Jurkat, Clone E6-1 (cell line): Measurements from ENCODE around the gene ESPNL. TPM values are rescaled to one million over a fixed set of nuclear protein-coding genes. Genes with fewer than 3 reads are reported as not detected.
"Not testable (repeated sequence)": the region's sequence is repeated elsewhere in the genome, so short reads cannot be mapped to it uniquely, and the experiment has no call there.

Experiments used
- DNase-seq: peaks from one replicate; pipeline ENCODE4 v3.0.0-alpha.2; 2011; ENCODE audit warnings: low read depth, low spot score
- H3K4me3 ChIP-seq: 2 replicates; pipeline ENCODE4 v1.5.1; 2011; ENCODE audit warnings: mild to moderate bottlenecking, low read length, control low read depth, moderate library complexity
- polyA plus RNA-seq: library from polyadenylated mRNA; unstranded; fragments of >200 nt; gene quantifications from one replicate; pipeline ENCODE4 v1.2.1, GENCODE V29; 2012; ENCODE audit warnings: missing spikeins; ENCODE audit not compliant: insufficient read length, insufficient read depth

Gene ESPNL, protein sequence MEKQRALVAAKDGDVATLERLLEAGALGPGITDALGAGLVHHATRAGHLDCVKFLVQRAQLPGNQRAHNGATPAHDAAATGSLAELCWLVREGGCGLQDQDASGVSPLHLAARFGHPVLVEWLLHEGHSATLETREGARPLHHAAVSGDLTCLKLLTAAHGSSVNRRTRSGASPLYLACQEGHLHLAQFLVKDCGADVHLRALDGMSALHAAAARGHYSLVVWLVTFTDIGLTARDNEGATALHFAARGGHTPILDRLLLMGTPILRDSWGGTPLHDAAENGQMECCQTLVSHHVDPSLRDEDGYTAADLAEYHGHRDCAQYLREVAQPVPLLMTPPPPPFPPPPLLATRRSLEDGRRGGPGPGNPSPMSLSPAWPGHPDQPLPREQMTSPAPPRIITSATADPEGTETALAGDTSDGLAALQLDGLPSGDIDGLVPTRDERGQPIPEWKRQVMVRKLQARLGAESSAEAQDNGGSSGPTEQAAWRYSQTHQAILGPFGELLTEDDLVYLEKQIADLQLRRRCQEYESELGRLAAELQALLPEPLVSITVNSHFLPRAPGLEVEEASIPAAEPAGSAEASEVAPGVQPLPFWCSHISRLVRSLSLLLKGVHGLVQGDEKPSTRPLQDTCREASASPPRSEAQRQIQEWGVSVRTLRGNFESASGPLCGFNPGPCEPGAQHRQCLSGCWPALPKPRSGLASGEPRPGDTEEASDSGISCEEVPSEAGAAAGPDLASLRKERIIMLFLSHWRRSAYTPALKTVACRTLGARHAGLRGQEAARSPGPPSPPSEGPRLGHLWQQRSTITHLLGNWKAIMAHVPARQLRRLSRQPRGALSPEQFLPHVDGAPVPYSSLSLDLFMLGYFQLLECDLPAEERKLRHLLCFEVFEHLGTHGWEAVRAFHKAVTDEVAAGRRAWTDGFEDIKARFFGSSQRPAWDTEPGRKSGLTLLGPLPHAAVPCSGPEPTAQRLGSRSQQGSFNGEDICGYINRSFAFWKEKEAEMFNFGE
- 1.1 TPM for polyA plus RNA-seq

DNA sequence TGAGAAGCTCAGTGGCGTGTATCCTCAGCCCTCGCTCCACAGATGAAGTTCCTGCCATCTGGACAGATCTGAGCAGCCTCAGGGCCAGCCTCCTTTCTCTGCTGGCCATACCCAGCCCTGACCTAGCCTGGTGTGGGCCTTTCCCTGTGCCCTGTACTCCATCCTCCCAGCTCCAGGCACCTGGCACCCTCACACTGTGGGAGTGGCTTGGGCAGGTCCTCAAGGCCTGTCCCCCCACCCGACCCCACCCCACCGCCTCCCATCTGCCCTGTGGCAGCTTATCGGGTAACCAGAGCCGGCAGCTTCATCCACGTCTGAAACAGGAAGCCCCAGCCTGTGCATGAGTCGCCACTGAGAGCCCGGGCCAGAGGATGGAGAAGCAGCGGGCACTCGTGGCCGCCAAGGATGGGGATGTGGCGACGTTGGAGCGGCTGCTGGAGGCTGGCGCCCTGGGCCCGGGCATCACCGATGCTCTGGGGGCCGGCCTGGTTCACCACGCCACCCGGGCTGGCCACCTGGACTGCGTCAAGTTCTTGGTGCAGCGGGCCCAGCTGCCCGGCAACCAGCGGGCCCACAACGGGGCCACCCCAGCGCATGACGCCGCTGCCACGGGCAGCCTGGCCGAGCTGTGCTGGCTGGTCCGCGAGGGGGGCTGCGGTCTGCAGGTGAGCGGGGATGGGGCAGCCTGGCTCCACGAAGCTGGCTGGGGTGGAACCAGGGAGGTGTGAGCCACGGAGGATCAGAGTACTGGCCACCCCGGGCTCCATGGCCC, at the start of gene ESPNL:
Gene ESPNL, plus strand, starts transcription at position 292 of the 772 bp plus-strand sequence. Its CDS starts 80 bp downstream, at position 372.
- no peak for DNase-seq
- no peak within 1 kb of the TSS for H3K4me3 ChIP-seq

- no peak for DNase-seq
- no peak overlapping the region for H3K4me3 ChIP-seq
These were observed 46.9 kb upstream of the ESPNL start for GRCh38 chr2:238053191-238053776.

DNA sequence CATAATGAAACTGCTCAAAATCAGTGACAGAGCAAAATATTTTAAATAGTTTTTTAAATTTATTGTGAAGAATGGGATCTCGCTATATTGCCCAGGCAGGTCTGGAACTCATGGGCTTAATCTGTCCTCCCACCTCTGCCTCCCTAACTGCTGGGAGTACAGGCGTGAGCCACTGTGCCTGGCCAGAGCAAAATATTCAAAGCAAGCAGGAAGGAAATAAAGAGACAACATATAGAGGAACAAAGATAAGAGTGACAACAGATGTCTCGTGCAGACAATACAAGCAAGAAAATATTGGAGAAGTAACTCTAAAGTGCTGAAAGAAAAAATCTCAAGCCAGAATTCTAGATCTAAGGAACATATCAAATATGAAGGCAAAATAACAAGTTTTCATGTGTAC, 44.3 kb upstream of the ESPNL start:
- no peak overlapping the region for H3K4me3 ChIP-seq
- DNase-seq: no peak

DNA sequence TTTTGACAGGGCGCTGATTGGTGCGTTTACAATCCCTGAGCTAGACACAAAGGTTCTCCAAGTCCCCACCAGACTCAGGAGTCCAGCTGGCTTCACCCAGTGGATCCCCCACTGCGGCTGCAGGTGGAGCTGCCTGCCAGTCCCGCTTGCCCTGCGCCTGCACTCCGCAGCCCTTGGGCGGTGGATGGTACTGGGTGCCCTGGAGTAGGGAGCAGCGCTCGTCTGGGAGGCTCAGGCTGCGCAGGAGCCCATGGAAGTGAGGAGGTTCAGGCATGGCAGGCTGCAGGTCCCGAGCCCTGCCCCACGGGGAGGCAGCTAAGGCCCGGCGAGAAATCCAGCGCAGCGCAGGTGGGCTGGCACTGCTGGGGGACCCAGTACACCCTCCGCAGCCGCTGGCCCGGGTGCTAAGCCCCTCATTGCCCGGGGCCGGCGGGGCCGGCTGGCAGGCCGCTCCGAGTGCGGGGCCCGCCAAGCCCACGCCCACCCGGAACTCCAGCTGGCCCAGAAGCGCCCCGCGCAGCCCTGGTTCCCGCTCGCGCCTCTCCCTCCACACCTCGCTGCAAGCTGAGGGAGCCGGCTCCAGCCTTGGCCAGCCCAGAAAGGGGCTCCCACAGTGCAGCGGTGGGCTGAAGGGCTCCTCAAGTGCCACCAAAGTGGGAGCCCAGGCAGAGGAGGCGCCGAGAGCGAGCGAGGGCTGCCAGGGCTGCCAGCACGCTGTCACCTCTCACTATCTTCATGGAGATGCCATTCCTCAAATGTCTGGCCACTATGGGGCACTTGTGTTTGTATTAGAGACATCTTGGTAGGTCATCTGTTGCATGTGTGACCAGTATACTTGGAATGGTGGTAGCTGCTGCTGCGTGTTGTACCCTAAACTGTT, 42.2 kb upstream of the ESPNL start:
- not testable (repeated sequence) for H3K4me3 ChIP-seq, DNase-seq

- peak overlapping the region; percentile 76 for H3K4me3 ChIP-seq
- no peak for DNase-seq
These were observed 40.6 kb upstream of the ESPNL start for GRCh38 chr2:238059505-238059904.

- peak overlapping the region; percentile 76 for H3K4me3 ChIP-seq
- DNase-seq: no peak
These were observed 40.0 kb upstream of the ESPNL start for GRCh38 chr2:238060096-238060541.

GRCh38 chr2:238060542-238061314, 39.4 kb upstream of the ESPNL start, which contains the start of gene SCLY:
TSS of gene SCLY (plus strand) at chr2:238061001. CDS start at chr2:238061055, 54 bp downstream.
- DNase-seq: peak; percentile 95
- H3K4me3 ChIP-seq: peak within 1 kb of the TSS; percentile 90

GRCh38 chr2:238061315-238062202, 38.6 kb upstream of the ESPNL start:
- H3K4me3 ChIP-seq: peak overlapping the region; percentile 90
- peak; percentile 38 for DNase-seq

- DNase-seq: no peak
- H3K4me3 ChIP-seq: no peak overlapping the region
These were observed 36.5 kb upstream of the ESPNL start for GRCh38 chr2:238063414-238064189.

GRCh38 chr2:238064376-238064775, 35.8 kb upstream of the ESPNL start:
- no peak for DNase-seq
- no peak overlapping the region for H3K4me3 ChIP-seq

- no peak for DNase-seq
- H3K4me3 ChIP-seq: no peak overlapping the region
These were observed 34.9 kb upstream of the ESPNL start for GRCh38 chr2:238065071-238065846.

DNA sequence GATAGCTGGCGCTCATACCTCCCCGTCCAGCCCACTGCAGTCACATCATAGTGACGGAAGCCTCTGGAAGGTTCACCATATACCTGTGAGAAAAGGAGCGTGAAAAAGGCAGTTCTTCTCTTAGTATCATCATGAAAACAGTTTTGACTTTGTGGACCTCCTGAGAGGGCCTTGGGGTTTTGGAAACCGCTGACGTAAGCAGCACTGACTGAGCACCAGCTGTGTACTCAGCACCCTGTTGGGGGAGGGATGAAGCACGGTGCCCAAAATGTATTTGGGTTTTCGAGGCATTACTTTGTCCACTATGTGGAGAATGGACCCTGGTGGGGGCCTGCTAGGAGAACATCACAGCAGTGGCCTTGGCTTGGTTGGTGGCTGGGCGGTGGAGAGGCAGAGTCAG, 33.9 kb upstream of the ESPNL start:
- DNase-seq: no peak
- no peak overlapping the region for H3K4me3 ChIP-seq

DNA sequence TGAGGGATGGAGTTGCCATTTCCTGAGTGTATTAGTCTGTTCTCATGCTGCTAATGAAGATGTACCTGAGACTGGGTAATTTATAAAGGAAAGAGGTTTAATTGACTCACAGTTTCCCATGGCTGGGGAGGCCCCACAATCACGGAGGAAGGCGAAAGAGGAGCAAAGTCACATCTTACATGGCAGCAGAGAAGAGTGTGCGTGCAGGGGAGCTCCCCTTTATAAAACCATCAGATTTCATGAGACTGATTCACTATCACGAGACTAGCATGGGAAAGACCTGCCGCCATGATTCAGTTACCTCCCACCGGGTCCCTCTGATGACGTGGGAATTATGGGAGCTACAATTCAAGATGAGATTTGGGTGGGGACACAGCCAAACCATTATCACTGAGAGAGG, 33.4 kb upstream of the ESPNL start:
- not testable (repeated sequence) for DNase-seq, H3K4me3 ChIP-seq

- peak overlapping the region; percentile 13; the same call in 1 of the 2 replicates for H3K4me3 ChIP-seq
- DNase-seq: peak; percentile 74
These were observed 32.2 kb upstream of the ESPNL start for GRCh38 chr2:238067939-238068338.
